ENCODE measurements around the gene RALGPS2. TPM values are rescaled to one million over a fixed set of nuclear protein-coding genes. Genes with fewer than 3 reads are reported as not detected.

RALGPS2 gene
- total RNA-seq, 1 experiment from 2014 or later = 6.6 TPM

DNA sequence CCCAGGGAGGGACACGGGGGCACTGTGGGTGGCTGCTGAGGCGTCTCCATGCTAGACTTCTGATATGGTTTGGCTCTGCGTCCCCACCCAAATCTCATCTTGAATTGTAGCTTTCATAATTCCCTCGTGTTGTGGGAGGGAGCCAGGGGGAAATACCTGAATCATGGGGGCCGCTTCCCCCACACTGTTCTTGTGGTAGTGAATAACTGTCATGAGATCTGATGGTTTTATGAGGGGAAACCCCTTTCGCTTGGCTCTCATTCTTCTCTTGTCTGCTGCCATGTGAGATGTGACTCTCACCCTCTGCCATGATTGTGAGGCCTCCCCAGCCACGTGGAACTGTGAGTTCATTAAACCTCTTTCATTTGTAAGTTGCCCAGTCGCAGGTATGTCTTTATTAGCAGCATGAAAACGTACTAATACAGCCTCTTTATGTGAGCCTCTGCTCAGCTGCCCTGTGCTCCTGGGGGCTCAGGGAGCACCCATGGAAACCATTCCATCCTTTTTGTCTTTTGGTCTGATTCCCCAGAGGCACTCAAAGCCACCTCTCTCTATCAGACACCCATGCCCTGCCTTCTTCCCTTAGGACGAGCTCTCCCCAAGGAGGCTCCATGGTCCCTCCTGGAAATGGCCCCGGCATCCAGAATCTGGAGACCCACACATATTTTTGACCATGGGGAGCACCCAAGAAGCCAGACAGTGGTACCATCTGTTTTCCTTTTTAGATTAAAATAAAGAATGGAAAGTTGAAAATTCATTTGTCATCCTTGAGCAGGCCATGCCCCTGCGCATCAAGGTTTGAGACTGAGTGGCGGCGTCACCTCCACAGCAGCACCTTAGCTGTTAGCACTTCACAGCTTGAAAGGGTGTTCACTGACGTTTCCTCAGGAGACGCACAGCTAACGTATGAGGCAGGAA is 234.8 kb downstream of the RALGPS2 start:
- DNase-seq (ENCODE audit: extremely low read depth, low read depth) = no peak

GRCh38 chr1:178960482-178961240 is 235.6 kb downstream of the RALGPS2 start:
- no peak for DNase-seq (ENCODE audit: extremely low read depth, low read depth)

DNA sequence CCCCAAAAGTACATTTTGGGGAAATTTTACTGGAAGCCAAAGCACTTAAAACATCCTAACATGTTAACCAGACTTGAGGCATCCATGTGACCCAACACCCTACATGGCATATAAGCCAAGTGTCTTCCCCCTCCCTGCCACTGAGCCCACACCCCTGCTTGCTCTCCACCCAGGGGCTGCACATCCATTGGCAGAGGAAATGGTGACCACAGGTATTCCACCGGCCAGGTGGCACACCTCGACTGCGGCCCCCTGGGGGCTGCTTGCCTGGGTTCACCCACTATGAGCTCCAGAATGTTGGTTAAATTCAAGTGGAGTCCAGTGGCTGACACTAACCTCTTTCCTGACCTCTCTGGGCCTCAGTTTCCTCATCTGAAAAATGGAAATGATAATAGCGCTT is 236.3 kb downstream of the RALGPS2 start:
- DNase-seq (ENCODE audit: extremely low read depth, low read depth) = no peak

DNA sequence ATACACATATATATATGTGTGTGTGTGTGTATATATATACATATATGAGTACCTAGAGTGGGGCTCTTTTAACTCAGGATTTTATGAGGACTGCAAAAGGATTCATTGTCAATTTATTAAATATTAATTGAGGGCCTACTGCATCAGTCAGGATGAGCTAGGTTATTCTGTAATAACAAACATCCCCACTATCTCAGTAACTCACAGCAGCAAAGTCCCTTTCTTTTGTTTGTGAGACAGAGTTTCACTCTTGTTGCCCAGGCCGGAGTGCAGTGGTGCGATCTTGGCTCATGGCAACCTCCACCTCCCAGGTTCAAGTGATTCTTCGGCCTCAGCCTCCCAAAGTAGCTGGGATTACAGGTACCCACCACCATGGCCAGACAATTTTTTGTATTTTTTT is 236.8 kb downstream of the RALGPS2 start:
- DNase-seq (ENCODE audit: extremely low read depth, low read depth) = no peak

DNA sequence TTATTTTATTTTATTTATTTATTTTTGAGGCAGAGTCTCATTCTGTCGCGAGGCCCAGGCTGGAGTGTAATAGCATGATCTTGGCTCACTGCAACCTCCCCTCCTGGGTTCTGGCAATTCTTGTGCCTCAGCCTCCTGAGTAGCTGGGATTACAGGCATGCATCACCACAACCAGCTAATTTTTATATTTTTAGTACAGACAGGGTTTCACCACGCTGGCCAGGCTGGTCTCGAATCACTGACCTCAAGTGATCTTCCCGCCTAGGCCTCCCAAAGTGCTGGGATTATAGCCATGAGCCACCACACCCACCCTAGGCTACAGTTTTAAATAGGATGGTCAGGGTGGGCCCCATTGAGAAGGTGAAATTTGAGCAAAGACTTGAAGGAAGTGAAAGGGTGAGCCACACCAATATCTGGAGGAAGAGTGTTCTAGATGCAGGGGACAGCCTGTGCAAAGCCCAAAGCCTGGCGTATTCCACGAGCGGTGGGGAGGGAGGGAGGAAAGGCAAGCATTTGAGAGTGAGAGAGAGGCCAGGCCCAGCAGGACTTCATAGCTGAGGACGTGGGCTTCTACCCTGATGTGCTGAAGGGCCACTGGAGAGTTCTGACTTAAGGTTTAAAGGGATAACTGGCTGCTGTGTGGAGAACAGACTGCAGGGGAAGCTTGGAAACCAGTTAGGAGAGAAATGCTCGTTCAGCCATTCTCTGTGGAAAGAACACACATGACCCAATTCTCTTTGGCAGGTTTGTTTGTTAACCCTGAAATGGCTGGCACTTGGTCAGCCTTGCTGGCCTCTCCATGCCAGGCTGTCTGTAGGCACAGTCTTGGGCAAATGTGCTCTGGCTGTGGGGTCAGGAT is 238.0 kb downstream of the RALGPS2 start:
- no peak for DNase-seq (ENCODE audit: extremely low read depth, low read depth)

DNA sequence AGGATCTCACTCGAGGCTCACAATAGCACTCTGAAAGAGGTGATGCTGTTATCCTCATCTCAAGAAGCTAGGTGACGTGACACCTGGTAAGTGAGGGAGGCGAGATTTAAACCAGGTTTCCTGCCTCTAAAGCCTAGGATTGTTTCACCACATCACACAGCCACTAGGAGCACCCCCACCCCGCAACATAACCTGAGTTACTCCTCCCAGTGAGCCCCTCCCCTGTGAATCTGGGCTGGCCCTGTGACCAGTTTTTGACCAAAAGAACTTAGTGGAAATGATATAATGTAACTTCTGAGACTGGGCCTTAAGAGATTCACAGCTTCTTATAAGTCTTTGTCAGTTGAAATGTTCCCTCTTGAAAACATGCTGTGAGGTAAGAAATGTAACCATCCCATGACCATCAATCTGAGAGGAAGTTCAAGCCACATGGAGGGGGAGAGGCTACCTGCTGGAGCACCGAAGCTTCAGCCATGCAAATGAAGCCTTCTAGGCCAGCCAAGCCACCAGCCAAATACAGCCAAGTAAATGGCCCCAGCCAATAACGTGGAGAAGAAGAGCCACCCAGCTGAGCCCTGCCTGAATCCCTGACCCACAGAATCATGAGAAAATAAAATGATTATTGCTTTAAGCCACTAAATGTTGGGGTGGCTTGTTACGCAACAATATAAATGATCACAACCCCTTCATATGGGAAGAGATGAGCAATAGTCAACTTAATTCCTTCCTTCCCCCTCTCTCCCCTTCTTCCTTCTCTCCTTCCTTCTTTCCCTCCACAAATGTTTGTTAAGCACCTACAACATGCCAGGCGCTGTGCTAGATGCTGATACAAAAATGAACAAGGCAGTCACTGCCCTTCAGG is 239.7 kb downstream of the RALGPS2 start:
- DNase-seq (ENCODE audit: extremely low read depth, low read depth) = no peak

- no peak for DNase-seq (ENCODE audit: extremely low read depth, low read depth)
Measured at GRCh38 chr1:178966312-178966711, 241.3 kb downstream of the RALGPS2 start.

- DNase-seq (ENCODE audit: extremely low read depth, low read depth) = no peak
Measured at GRCh38 chr1:178969226-178969987, 244.4 kb downstream of the RALGPS2 start.

DNA sequence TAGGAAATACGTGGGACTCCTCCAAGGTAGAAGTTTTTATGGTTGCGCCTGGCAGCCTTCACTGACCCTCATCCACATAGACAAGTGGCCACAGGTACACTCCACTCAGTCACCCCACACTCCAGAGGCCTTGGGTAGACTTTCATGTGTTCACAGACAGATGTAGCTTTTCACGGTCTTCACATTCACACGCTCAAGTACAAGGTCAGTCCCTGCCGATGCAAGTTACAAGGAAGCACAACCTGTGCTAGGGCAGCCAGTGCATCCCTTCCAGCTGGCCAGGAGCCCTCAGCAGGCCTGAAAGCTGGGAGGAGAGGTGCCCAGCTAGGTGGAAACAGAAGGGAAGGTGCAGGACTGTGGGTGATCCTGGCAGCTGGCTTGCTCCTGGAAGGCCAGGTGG is 245.1 kb downstream of the RALGPS2 start:
- DNase-seq (ENCODE audit: extremely low read depth, low read depth) = no peak

Small RNAs within 50 kb of the gene (small RNA-seq; reads per million reads assigned to genes)
- gene MIR4424 (0 to 0.12 reads per million in 2 experiments), gene RF00092 (0 reads per million in 2 experiments)

Other genes starting within 250 kb of the RALGPS2 start
- gene CLEC20A, start 228.3 kb upstream of the RALGPS2 start, total RNA-seq (2014; rRNA removed; shearing (Covaris generic)) = not detected in 2 replicates
- not detected in 2 replicates for gene TEX35, start 212.1 kb upstream of the RALGPS2 start, total RNA-seq (2014; rRNA removed; shearing (Covaris generic))
- 0.10 TPM in 1 of 2 replicates, not detected in the other for gene ANGPTL1, start 145.8 kb downstream of the RALGPS2 start, total RNA-seq (2014; rRNA removed; shearing (Covaris generic))